ENCODE data around the gene PLXNB2.

The PLXNB2 gene

GRCh38 chr22:50310949-50311444 is 3.6 kb upstream of the PLXNB2 start:
- DNase-seq: no peak

- no peak for DNase-seq
Measured at GRCh38 chr22:50310031-50310722, 2.7 kb upstream of the PLXNB2 start.

GRCh38 chr22:50309601-50309991 is 2.1 kb upstream of the PLXNB2 start:
- no peak for DNase-seq

GRCh38 chr22:50308986-50309600 is 1.6 kb upstream of the PLXNB2 start:
- DNase-seq: peak; percentile 51

- DNase-seq: peak; percentile 65
Measured at GRCh38 chr22:50308597-50308935, 1.1 kb upstream of the PLXNB2 start.

- DNase-seq: no peak
Measured at GRCh38 chr22:50307890-50308596, 597 bp upstream of the PLXNB2 start.

- peak; percentile 84 for DNase-seq
Measured at GRCh38 chr22:50305923-50306566, 1.4 kb downstream of the PLXNB2 start.

- no peak for DNase-seq
Measured at GRCh38 chr22:50305393-50305922, 2.0 kb downstream of the PLXNB2 start.

GRCh38 chr22:50304528-50305392 is 2.7 kb downstream of the PLXNB2 start:
- peak; percentile 89 for DNase-seq

- DNase-seq: peak; percentile 64
Measured at GRCh38 chr22:50303848-50304527, 3.5 kb downstream of the PLXNB2 start.

GRCh38 chr22:50303515-50303847 is 4.0 kb downstream of the PLXNB2 start:
- DNase-seq: no peak

- DNase-seq: no peak
Measured at GRCh38 chr22:50302564-50302963, 4.9 kb downstream of the PLXNB2 start.

GRCh38 chr22:50302041-50302541 is 5.4 kb downstream of the PLXNB2 start:
- DNase-seq: no peak

GRCh38 chr22:50301581-50301991 is 5.9 kb downstream of the PLXNB2 start:
- DNase-seq: no peak

- DNase-seq: no peak
Measured at GRCh38 chr22:50300620-50301257, 6.7 kb downstream of the PLXNB2 start.

- no peak for DNase-seq
Measured at GRCh38 chr22:50299785-50300619, 7.4 kb downstream of the PLXNB2 start.

GRCh38 chr22:50298937-50299784 is 8.3 kb downstream of the PLXNB2 start:
- no peak for DNase-seq

GRCh38 chr22:50298266-50298637 is 9.2 kb downstream of the PLXNB2 start:
- no peak for DNase-seq
